Measurements from ENCODE around the gene ZSCAN29. TPM values are rescaled to one million over a fixed set of nuclear protein-coding genes. Genes with fewer than 3 reads are reported as not detected.
"Not testable (repeated sequence)": the region's sequence is repeated elsewhere in the genome, so short reads cannot be mapped to it uniquely, and the experiment has no call there.

Gene ZSCAN29
- total RNA-seq, 1 experiment from 2014 or later, result 34.4 TPM

DNA sequence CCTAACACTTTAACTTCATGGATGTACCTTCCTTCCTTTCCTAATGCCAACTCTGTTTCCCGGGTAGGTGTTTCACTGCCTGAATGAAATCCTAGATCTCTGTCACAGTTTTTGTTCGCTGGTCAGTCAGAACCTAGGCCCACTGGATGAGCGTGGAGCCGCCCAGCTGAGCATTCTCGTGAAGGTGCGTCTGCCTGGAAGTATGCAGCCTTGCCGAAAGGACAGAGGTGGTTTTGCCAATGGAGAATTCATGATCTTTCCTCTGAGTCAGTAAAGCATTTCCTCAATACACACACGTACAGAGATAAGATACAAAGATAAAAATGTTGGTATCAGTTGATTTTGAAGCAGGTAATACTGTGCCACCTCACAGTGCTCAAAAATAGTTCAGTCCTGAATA lies 32.8 kb upstream of the ZSCAN29 start:
- intact Hi-C loops (cut with micrococcal nuclease; ENCODE audit: unreplicated experiment), result loop anchor here (10.0 kb wide), 1 partner anchor 341 kb away; the partner anchor contains the start of gene PDIA3
- no peaks in the 10 kb centered on the region for H3K4me1 ChIP-seq (ENCODE audit: insufficient read depth, low read length, poor library complexity, severe bottlenecking)
- no peak overlapping the region for H3K27ac ChIP-seq (ENCODE audit: low read depth, low read length, poor library complexity, severe bottlenecking)
- no peaks in the 10 kb centered on the region for H3K27me3 ChIP-seq (replicated peaks; ENCODE audit: insufficient read depth, low read depth, low read length, poor library complexity)
- ChIA-PET CTCF (no interaction called here), POLR2A (ENCODE audit: low non-redundant PET) (interaction anchor here (0.6 kb wide), 1 partner anchor 975 kb away, joined by 3 read pairs; no protein-coding TSS in a partner anchor)
- DNase-seq (ENCODE audit: low spot score), result no peak
- no TSS peak for BruUV-seq (replicated peaks)
- no peak overlapping the region for H3K4me3 ChIP-seq (ENCODE audit: low read depth, low read length, poor library complexity, severe bottlenecking)
- TF ChIP-seq, protein P1, sequence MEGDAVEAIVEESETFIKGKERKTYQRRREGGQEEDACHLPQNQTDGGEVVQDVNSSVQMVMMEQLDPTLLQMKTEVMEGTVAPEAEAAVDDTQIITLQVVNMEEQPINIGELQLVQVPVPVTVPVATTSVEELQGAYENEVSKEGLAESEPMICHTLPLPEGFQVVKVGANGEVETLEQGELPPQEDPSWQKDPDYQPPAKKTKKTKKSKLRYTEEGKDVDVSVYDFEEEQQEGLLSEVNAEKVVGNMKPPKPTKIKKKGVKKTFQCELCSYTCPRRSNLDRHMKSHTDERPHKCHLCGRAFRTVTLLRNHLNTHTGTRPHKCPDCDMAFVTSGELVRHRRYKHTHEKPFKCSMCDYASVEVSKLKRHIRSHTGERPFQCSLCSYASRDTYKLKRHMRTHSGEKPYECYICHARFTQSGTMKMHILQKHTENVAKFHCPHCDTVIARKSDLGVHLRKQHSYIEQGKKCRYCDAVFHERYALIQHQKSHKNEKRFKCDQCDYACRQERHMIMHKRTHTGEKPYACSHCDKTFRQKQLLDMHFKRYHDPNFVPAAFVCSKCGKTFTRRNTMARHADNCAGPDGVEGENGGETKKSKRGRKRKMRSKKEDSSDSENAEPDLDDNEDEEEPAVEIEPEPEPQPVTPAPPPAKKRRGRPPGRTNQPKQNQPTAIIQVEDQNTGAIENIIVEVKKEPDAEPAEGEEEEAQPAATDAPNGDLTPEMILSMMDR (conservative IDR thresholded peaks at IDR 0.05; ENCODE audit: low read depth, low read length), result no peak
- no peak for TF ChIP-seq EZH2 (IDR thresholded peaks at IDR 0.05; ENCODE audit: borderline replicate concordance, low read depth, low read length, poor library complexity, severe bottlenecking)
- H3K36me3 ChIP-seq (ENCODE audit: insufficient read depth, low read length, poor library complexity, severe bottlenecking), result peaks cover 94% of the 10 kb centered on the region
- H3K9me3 ChIP-seq (ENCODE audit: low read depth, low read length, poor library complexity, severe bottlenecking), result no peaks in the 10 kb centered on the region

DNA sequence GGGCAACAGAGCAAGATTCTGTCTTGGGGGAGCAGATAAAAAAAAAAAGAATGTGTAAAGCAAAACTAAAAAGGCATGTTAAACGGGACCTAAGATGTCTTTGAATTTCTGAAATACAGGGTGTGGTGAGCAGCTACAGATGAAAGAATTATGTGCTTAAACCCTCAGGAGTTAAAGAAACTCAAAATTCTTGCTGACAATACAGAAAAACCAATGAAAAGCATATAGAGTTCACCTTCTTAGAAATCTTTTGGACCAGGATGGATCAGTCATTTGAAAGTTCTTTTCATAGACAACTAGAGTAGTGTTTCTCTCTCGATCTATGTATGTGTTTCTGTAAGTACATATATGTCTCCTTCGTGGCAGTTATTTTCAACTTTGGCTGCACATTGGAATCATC lies 31.4 kb upstream of the ZSCAN29 start:
- H3K27ac ChIP-seq (ENCODE audit: low read depth, low read length, poor library complexity, severe bottlenecking), result no peak overlapping the region
- no peak for DNase-seq (ENCODE audit: low spot score)
- ChIA-PET CTCF (no interaction called here), POLR2A (ENCODE audit: low non-redundant PET) (interaction anchor here (0.5 kb wide), 1 partner anchor 40 kb away, joined by 3 read pairs; no protein-coding TSS in a partner anchor)
- no peaks in the 10 kb centered on the region for H3K4me1 ChIP-seq (ENCODE audit: insufficient read depth, low read length, poor library complexity, severe bottlenecking)
- H3K36me3 ChIP-seq (ENCODE audit: insufficient read depth, low read length, poor library complexity, severe bottlenecking), result peaks cover 93% of the 10 kb centered on the region
- no TSS peak for BruUV-seq (replicated peaks)
- no peaks in the 10 kb centered on the region for H3K27me3 ChIP-seq (replicated peaks; ENCODE audit: insufficient read depth, low read depth, low read length, poor library complexity)
- intact Hi-C loops (cut with micrococcal nuclease; ENCODE audit: unreplicated experiment), result loop anchor here (10.0 kb wide), 1 partner anchor 343 kb away; the partner anchor contains the start of gene PDIA3
- H3K9me3 ChIP-seq (ENCODE audit: low read depth, low read length, poor library complexity, severe bottlenecking), result no peaks in the 10 kb centered on the region
- no peak for TF ChIP-seq EZH2 (IDR thresholded peaks at IDR 0.05; ENCODE audit: borderline replicate concordance, low read depth, low read length, poor library complexity, severe bottlenecking)
- TF ChIP-seq, protein P1 (conservative IDR thresholded peaks at IDR 0.05; ENCODE audit: low read depth, low read length), result no peak
- no peak overlapping the region for H3K4me3 ChIP-seq (ENCODE audit: low read depth, low read length, poor library complexity, severe bottlenecking)

DNA sequence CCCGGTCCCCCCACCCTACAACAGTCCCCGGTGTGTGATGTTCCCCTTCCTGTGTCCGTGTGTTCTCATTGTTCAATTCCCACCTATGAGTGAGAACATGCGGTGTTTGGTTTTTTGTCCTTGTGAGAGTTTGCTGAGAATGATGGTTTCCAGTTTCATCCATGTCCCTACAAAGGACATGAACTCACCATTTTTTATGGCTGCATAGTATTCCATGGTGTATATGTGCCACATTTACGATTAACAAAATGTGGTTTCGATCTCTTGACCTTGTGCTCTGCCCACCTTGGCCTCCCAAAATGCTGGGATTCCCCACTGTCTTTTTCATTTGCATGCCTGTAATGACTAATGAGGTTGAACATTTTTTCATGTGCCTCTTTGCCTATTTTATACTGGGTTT lies 22.7 kb upstream of the ZSCAN29 start:
- H3K4me1 ChIP-seq (ENCODE audit: insufficient read depth, low read length, poor library complexity, severe bottlenecking); POLR2A ChIA-PET (ENCODE audit: low non-redundant PET); DNase-seq (ENCODE audit: low spot score); H3K9me3 ChIP-seq (ENCODE audit: low read depth, low read length, poor library complexity, severe bottlenecking); intact Hi-C loops (cut with micrococcal nuclease; ENCODE audit: unreplicated experiment); CTCF ChIA-PET; H3K27me3 ChIP-seq (replicated peaks; ENCODE audit: insufficient read depth, low read depth, low read length, poor library complexity); H3K4me3 ChIP-seq (ENCODE audit: low read depth, low read length, poor library complexity, severe bottlenecking); H3K27ac ChIP-seq (ENCODE audit: low read depth, low read length, poor library complexity, severe bottlenecking); BruUV-seq (replicated peaks): not testable (repeated sequence)
- peaks cover 45% of the 10 kb centered on the region for H3K36me3 ChIP-seq (ENCODE audit: insufficient read depth, low read length, poor library complexity, severe bottlenecking)

DNA sequence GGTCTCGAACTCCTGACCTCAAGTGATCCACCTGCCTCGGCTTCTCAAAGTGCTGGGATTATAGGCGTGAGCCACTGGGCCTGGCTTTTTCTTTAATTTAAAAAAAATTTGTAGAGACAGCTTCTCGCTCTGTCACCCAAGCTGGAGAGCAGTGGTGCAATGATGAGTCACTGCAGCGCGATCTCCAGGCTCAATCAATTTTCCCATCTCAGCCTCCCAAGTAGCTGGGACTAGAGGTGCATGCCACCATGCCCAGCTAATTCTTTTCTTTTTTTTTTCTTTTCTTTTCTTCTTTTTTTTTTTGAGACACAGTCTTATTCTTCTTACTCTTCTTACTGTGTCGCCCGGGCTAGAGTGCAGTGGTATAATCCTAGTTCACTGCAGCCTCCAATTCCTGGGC lies 19.9 kb upstream of the ZSCAN29 start:
- DNase-seq (ENCODE audit: low spot score), result no peak
- Histone ChIP-seq H3K27me3 (replicated peaks; ENCODE audit: insufficient read depth, low read depth, low read length, poor library complexity) (no peaks in the 10 kb centered on the region), H3K27ac (ENCODE audit: low read depth, low read length, poor library complexity, severe bottlenecking) (no peak overlapping the region), H3K4me1 (ENCODE audit: insufficient read depth, low read length, poor library complexity, severe bottlenecking) (no peaks in the 10 kb centered on the region), H3K9me3 (ENCODE audit: low read depth, low read length, poor library complexity, severe bottlenecking) (no peaks in the 10 kb centered on the region), H3K36me3 (ENCODE audit: insufficient read depth, low read length, poor library complexity, severe bottlenecking) (peaks cover 37% of the 10 kb centered on the region), H3K4me3 (ENCODE audit: low read depth, low read length, poor library complexity, severe bottlenecking) (no peak overlapping the region)
- TF ChIP-seq EZH2 (IDR thresholded peaks at IDR 0.05; ENCODE audit: borderline replicate concordance, low read depth, low read length, poor library complexity, severe bottlenecking), result no peak
- TF ChIP-seq, protein P1 (conservative IDR thresholded peaks at IDR 0.05; ENCODE audit: low read depth, low read length), result no peak
- no TSS peak for BruUV-seq (replicated peaks)
- ChIA-PET POLR2A (ENCODE audit: low non-redundant PET) (no interaction called here), CTCF (interaction anchor here (0.6 kb wide), 1 partner anchor 826 kb away, joined by 3 read pairs; no protein-coding TSS in a partner anchor)
- intact Hi-C loops (cut with micrococcal nuclease; ENCODE audit: unreplicated experiment), result no loop called here
